HL-60 (cell line): ENCODE measurements around the gene PXDN.

Source experiments
- POLR2AphosphoS5 ChIP-seq: IDR thresholded peaks from 2 replicates; pipeline ENCODE4 v1.6.1; 2012; ENCODE audit warnings: low read depth
- TF ChIP-seq, protein P1 (sequence below): IDR thresholded peaks from one replicate; pipeline ENCODE4 v1.5.1; 2011; ENCODE audit warnings: low read length, control low read depth, inconsistent platforms; ENCODE audit not compliant: insufficient read depth

DNA sequence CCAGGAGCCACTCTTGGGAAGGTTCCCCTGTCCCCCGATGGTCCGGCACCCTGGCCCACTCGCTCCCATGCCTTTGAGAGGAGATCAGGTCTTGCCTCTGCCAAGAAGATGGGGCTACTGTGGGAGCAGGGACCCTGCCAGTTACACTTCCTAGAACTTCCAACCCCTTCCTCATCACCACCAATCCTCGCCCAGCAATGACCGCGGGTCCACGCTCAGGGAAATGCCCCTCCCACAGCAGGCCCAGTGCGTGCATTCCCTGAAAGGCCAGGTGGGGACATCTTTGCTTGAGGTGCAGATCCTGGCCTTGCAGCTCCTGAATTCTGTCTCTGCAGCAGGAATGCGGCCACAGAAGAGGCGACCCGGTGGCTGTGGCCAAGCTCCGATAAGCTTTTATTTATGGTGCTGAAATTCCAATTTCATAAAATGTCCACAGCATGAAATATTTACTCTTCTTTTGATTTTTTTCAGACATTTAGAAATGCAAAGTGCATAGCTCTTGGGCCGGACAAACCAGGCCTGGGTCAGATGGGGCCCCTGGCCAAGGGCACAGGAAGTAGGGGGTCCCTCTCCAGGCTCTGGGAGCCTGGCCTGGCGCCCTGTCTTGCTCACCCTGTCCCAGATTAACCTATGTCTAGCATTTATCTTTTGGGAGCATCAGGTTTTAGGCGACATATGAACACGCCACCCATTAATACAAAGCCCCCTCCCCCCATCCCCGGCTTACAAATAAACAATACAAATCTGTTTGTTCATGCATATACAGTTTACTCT lies 29.8 kb downstream of the PXDN start:
- TF ChIP-seq, protein P1, sequence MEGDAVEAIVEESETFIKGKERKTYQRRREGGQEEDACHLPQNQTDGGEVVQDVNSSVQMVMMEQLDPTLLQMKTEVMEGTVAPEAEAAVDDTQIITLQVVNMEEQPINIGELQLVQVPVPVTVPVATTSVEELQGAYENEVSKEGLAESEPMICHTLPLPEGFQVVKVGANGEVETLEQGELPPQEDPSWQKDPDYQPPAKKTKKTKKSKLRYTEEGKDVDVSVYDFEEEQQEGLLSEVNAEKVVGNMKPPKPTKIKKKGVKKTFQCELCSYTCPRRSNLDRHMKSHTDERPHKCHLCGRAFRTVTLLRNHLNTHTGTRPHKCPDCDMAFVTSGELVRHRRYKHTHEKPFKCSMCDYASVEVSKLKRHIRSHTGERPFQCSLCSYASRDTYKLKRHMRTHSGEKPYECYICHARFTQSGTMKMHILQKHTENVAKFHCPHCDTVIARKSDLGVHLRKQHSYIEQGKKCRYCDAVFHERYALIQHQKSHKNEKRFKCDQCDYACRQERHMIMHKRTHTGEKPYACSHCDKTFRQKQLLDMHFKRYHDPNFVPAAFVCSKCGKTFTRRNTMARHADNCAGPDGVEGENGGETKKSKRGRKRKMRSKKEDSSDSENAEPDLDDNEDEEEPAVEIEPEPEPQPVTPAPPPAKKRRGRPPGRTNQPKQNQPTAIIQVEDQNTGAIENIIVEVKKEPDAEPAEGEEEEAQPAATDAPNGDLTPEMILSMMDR = no peak
- TF ChIP-seq POLR2AphosphoS5 = no peak
